K562 (cell line): ENCODE results near the gene MYO18B. TPM values are rescaled to one million over a fixed set of nuclear protein-coding genes. Genes with fewer than 3 reads are reported as not detected.

Source experiments
- ATAC-seq: fragments of 200-7000 bp; cut with Tn5 transposase; 3 replicates; pipeline ENCODE4 v1.9.1; 2020; ENCODE audit warnings: moderate library complexity
- BruUV-seq: library from RNA; stranded (reverse); fragments of 400-500 nt; replicated peaks from 2 replicates; lab custom pipeline; 2021; lab: Mats Ljungman, UMichigan
- CTCF ChIA-PET: fragments of 300-600 bp; formaldehyde crosslinking; extraction: SDS; loops from one replicate; lab custom pipeline; 2021; ENCODE audit warnings: low intra/inter-chr PET ratio; lab: Yijun Ruan, JAX
- POLR2A ChIA-PET: fragments of 300-600, 350-650 bp; sonication (Branson Sonifier 250); formaldehyde crosslinking; extraction: SDS; loops from one replicate; lab custom pipeline; 2021; ENCODE audit warnings: antibody characterized with exemption, inconsistent platforms; lab: Yijun Ruan, JAX
- DNase-seq, 4 experiments: peaks; one replicate each; pipeline versions ENCODE4 v3.0.0 to v3.0.0-alpha.2; 2011 to 2018; ENCODE audit warnings: low spot score in 3 of 4, mixed read lengths in 3 of 4; ENCODE audit errors: extremely low read depth in 1 of 4
- FAIRE-seq: peaks from 2 replicates; lab custom pipeline; 2011; peaks lifted over from hg19 to GRCh38; lab: Jason Lieb, UNC
- H2AFZ ChIP-seq: 2 replicates; pipeline ENCODE4 v1.6.0; 2011; ENCODE audit warnings: low read depth, low read length, control low read depth, inconsistent platforms
- H3K27ac ChIP-seq: fragments of 200-600 bp; 3 replicates; pipeline ENCODE4 v1.8.0; 2011; ENCODE audit warnings: low read depth, mild to moderate bottlenecking, control low read depth, inconsistent platforms, low read length, moderate library complexity, mixed read lengths; ENCODE audit errors: extremely low read depth
- H3K27me3 ChIP-seq, 2 experiments: fragments of 300-600 bp in 1 of 2; 2 replicates in 1 of 2; 3 replicates in 1 of 2; pipeline versions ENCODE4 v1.6.0 to v1.8.0; 2011; ENCODE audit warnings: inconsistent platforms in 2 of 2, low read length in 2 of 2, mild to moderate bottlenecking in 1 of 2, mixed read lengths in 1 of 2, moderate library complexity in 1 of 2; ENCODE audit not compliant: control insufficient read depth in 2 of 2, insufficient read depth in 2 of 2
- H3K36me3 ChIP-seq: fragments of 300-600 bp; 3 replicates; pipeline ENCODE4 v1.8.0; 2011; ENCODE audit warnings: mild to moderate bottlenecking, low read length, inconsistent platforms; ENCODE audit not compliant: control insufficient read depth, insufficient read depth
- H3K4me1 ChIP-seq, 2 experiments: fragments of 200-600 bp in 1 of 2; replicated peaks in 1 of 2; 2 replicates in 1 of 2; 3 replicates in 1 of 2; pipeline versions ENCODE4 v1.5.1 to v1.8.0; 2011; ENCODE audit warnings: inconsistent platforms in 2 of 2, low read length in 2 of 2, mild to moderate bottlenecking in 1 of 2, mixed read lengths in 1 of 2, moderate library complexity in 1 of 2; ENCODE audit not compliant: control insufficient read depth in 2 of 2, insufficient read depth in 2 of 2
- H3K4me2 ChIP-seq: 2 replicates; pipeline ENCODE4 v1.6.1; 2011; ENCODE audit warnings: low read length, control low read depth, inconsistent platforms, mixed read lengths; ENCODE audit not compliant: insufficient read depth
- H3K4me3 ChIP-seq: fragments of 200-600 bp; sonication (generic), shearing (Covaris generic); 2 replicates; pipeline ENCODE4 v1.5.1; 2016; ENCODE audit warnings: control low read depth, inconsistent platforms
- H3K79me2 ChIP-seq: fragments of 200-600 bp; 3 replicates; pipeline ENCODE4 v1.8.0; 2011; ENCODE audit warnings: low read length, inconsistent platforms; ENCODE audit not compliant: control insufficient read depth, insufficient read depth
- H3K9ac ChIP-seq, 2 experiments: 2 replicates each; pipeline versions ENCODE4 v1.6.0 to v1.6.1; 2011; ENCODE audit warnings: low read depth in 2 of 2, low read length in 2 of 2, control low read depth in 1 of 2, inconsistent platforms in 1 of 2, mild to moderate bottlenecking in 1 of 2, mixed read lengths in 1 of 2; ENCODE audit not compliant: insufficient read depth in 1 of 2
- H3K9me1 ChIP-seq: one replicate; pipeline ENCODE4 v1.6.0; 2011; ENCODE audit warnings: inconsistent platforms, mild to moderate bottlenecking, low read length, moderate library complexity; ENCODE audit not compliant: control insufficient read depth, insufficient read depth
- H3K9me3 ChIP-seq: replicated peaks from 2 replicates; pipeline ENCODE4 v1.5.1; 2011; ENCODE audit warnings: low read depth, low read length, inconsistent platforms; ENCODE audit not compliant: control insufficient read depth, insufficient read depth
- H4K20me1 ChIP-seq: replicated peaks from 2 replicates; pipeline ENCODE4 v1.6.1; 2011; ENCODE audit warnings: low read length, inconsistent platforms, mixed read lengths; ENCODE audit not compliant: control insufficient read depth, insufficient read depth
- CHD2 ChIP-seq: IDR thresholded peaks from 2 replicates; pipeline ENCODE4 v1.6.1; 2011; ENCODE audit warnings: low read depth, low read length
- ELF1 ChIP-seq: fragments of 200-800 bp; sonication (Bioruptor generic); IDR thresholded peaks from 2 replicates; pipeline ENCODE4 v1.6.1; 2016; ENCODE audit warnings: missing genetic modification characterization, missing compliant biosample characterization
- HLTF ChIP-seq: fragments of 450-650 bp; IDR thresholded peaks from 2 replicates; pipeline ENCODE4 v1.6.1; 2016
- THAP7 ChIP-seq: fragments of 250-450 bp; sonication (Bioruptor Pico); IDR thresholded peaks from 2 replicates; pipeline ENCODE4 v1.5.0; 2021
- ZBTB49 ChIP-seq: sonication (generic); formaldehyde crosslinking; IDR thresholded peaks from 2 replicates; pipeline ENCODE4 v1.8.0; 2022; ENCODE audit warnings: missing genetic modification reagents, mild to moderate bottlenecking, borderline replicate concordance
- ZNF717 ChIP-seq: fragments of 250-450 bp; sonication (Bioruptor Pico); IDR thresholded peaks from 2 replicates; pipeline ENCODE4 v1.5.0; 2021
- WGBS: fragments of 100-300 bp; shearing (Covaris generic); methylation state at CpG from one replicate; pipeline ENCODE4 v1.1.6; 2016; ENCODE audit warnings: low coverage, mixed read lengths; ENCODE audit not compliant: insufficient coverage; ENCODE audit errors: missing lambda C conversion rate; 5-methylcytosine and 5-hydroxymethylcytosine counted together
- in situ Hi-C: fragments of 300-500 bp; cut with MboI; formaldehyde crosslinking; loops from 4 replicates; pipeline ENCODE4 v1.15.0; 2018; ENCODE audit warnings: inconsistent platforms, mixed read lengths
- intact Hi-C: fragments of 100-400 bp; cut with micrococcal nuclease; formaldehyde crosslinking; loops from 2 replicates; pipeline ENCODE4 v1.14.2; 2022
- polyA plus RNA-seq, 8 experiments: library from polyadenylated mRNA; depleted of rRNA in 4 of 8; stranded (reverse) in 5 of 8; unstranded in 3 of 8; fragments of >200 nt; fragmentation: Nextera tagmentation in 2 of 8; fragmentation: Illumina TruSeq in 1 of 8; extraction: Ambion mirVana in 2 of 8; extraction: Trizol in 1 of 8; gene quantifications; 2 replicates each; pipeline versions ENCODE4 v1.2.1 to v1.2.3, GENCODE V29; 2011 to 2014; ENCODE audit warnings: inconsistent platforms in 1 of 8, missing spikeins in 1 of 8
- total RNA-seq, 7 experiments: library from RNA; depleted of rRNA in 6 of 7; stranded (reverse); fragments of >200 nt in 6 of 7; fragmentation: Illumina TruSeq in 2 of 7; extraction: Trizol in 2 of 7; gene quantifications; 2 replicates each; pipeline versions ENCODE4 v1.2.1 to v1.2.3, GENCODE V29; 2011 to 2021; ENCODE audit warnings: low replicate concordance in 1 of 7

Gene MYO18B
- total and polyA plus RNA-seq, 9 of the 15 experiments (the other 6 are each of a cell fraction or from before 2014, with no cell fraction given), result 0.06 to 7.0 (median 4.3) TPM

GRCh38 chr22:25976356-25976755, 234.4 kb downstream of the MYO18B start:
- in situ Hi-C loops, result no loop called here
- no peak for DNase-seq
- no peak for ATAC-seq
- Histone ChIP-seq H3K79me2 (no peaks in the 10 kb centered on the region), H3K36me3 (no peaks in the 10 kb centered on the region), H3K27ac (no peak overlapping the region), H4K20me1 (no peaks in the 10 kb centered on the region), H2AFZ (no peak overlapping the region), H3K27me3 (no peaks in the 10 kb centered on the region), H3K4me2 (no peak overlapping the region), H3K9me3 (no peaks in the 10 kb centered on the region), H3K9ac (no peak overlapping the region), H3K4me3 (no peak overlapping the region), H3K9me1 (no peaks in the 10 kb centered on the region), H3K4me1 (no peaks in the 10 kb centered on the region)
- intact Hi-C loops, result no loop called here
- 30% methylated on average over 1 of the region's 1 CpG for WGBS
- TF ChIP-seq HLTF (no peak), ELF1 (tag) (no peak), THAP7 (CRISPR knock-in tag) (no peak), ZBTB49 (CRISPR knock-in tag) (no peak), CHD2 (no peak), ZNF717 (no peak)
- no peak for FAIRE-seq
- ChIA-PET CTCF (no interaction called here), POLR2A (interaction anchor here (1.2 to 1.6 kb wide), 2 partner anchors 9 to 40 kb away, joined by 3 read pairs; no protein-coding TSS in a partner anchor)
- no TSS peak for BruUV-seq
